Measurements from ENCODE around the gene ARFIP1.

- TF ChIP-seq ZFP36 (IDR thresholded peaks at IDR 0.05; ENCODE audit: low read depth, low read length, partially characterized antibody) (no peak), BRCA1 (IDR thresholded peaks at IDR 0.05) (no peak), BRCA1 (CRISPR knock-in tag; IDR thresholded peaks at IDR 0.05) (no peak), ZNF277 (CRISPR knock-in tag; IDR thresholded peaks at IDR 0.05; ENCODE audit: borderline replicate concordance) (no peak), SREBF2 (CRISPR knock-in tag; IDR thresholded peaks at IDR 0.05) (no peak), STAT5B (CRISPR knock-in tag; IDR thresholded peaks at IDR 0.05) (no peak), FOS (IDR thresholded peaks at IDR 0.05; ENCODE audit: extremely low read depth, insufficient read length) (no peak), PCBP2 (IDR thresholded peaks at IDR 0.05; ENCODE audit: low read depth, low read length, poor library complexity, severe bottlenecking) (no peak), ZBTB7A (IDR thresholded peaks at IDR 0.05; ENCODE audit: borderline replicate concordance, control insufficient read depth, low read depth, low read length) (no peak), FOXK2 (conservative IDR thresholded peaks at IDR 0.05 in 1 of 2, IDR thresholded peaks at IDR 0.05 in 1 of 2; ENCODE audit: low read depth in 2 of 2) (no peak)
- TF ChIP-seq, protein P1, sequence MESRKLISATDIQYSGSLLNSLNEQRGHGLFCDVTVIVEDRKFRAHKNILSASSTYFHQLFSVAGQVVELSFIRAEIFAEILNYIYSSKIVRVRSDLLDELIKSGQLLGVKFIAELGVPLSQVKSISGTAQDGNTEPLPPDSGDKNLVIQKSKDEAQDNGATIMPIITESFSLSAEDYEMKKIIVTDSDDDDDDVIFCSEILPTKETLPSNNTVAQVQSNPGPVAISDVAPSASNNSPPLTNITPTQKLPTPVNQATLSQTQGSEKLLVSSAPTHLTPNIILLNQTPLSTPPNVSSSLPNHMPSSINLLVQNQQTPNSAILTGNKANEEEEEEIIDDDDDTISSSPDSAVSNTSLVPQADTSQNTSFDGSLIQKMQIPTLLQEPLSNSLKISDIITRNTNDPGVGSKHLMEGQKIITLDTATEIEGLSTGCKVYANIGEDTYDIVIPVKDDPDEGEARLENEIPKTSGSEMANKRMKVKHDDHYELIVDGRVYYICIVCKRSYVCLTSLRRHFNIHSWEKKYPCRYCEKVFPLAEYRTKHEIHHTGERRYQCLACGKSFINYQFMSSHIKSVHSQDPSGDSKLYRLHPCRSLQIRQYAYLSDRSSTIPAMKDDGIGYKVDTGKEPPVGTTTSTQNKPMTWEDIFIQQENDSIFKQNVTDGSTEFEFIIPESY (CRISPR knock-in tag; IDR thresholded peaks at IDR 0.05), result no peak
- TF ChIP-seq, protein P2, sequence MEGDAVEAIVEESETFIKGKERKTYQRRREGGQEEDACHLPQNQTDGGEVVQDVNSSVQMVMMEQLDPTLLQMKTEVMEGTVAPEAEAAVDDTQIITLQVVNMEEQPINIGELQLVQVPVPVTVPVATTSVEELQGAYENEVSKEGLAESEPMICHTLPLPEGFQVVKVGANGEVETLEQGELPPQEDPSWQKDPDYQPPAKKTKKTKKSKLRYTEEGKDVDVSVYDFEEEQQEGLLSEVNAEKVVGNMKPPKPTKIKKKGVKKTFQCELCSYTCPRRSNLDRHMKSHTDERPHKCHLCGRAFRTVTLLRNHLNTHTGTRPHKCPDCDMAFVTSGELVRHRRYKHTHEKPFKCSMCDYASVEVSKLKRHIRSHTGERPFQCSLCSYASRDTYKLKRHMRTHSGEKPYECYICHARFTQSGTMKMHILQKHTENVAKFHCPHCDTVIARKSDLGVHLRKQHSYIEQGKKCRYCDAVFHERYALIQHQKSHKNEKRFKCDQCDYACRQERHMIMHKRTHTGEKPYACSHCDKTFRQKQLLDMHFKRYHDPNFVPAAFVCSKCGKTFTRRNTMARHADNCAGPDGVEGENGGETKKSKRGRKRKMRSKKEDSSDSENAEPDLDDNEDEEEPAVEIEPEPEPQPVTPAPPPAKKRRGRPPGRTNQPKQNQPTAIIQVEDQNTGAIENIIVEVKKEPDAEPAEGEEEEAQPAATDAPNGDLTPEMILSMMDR (IDR thresholded peaks at IDR 0.05 in 2 of 3, conservative IDR thresholded peaks at IDR 0.05 in 1 of 3; ENCODE audit: insufficient read depth in 2 of 3, low read depth in 1 of 3, low read length in 3 of 3), result no peak
- TF ChIP-seq, protein P3, sequence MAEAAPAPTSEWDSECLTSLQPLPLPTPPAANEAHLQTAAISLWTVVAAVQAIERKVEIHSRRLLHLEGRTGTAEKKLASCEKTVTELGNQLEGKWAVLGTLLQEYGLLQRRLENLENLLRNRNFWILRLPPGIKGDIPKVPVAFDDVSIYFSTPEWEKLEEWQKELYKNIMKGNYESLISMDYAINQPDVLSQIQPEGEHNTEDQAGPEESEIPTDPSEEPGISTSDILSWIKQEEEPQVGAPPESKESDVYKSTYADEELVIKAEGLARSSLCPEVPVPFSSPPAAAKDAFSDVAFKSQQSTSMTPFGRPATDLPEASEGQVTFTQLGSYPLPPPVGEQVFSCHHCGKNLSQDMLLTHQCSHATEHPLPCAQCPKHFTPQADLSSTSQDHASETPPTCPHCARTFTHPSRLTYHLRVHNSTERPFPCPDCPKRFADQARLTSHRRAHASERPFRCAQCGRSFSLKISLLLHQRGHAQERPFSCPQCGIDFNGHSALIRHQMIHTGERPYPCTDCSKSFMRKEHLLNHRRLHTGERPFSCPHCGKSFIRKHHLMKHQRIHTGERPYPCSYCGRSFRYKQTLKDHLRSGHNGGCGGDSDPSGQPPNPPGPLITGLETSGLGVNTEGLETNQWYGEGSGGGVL (CRISPR knock-in tag; IDR thresholded peaks at IDR 0.05), result no peak
- TF ChIP-seq, protein P4, sequence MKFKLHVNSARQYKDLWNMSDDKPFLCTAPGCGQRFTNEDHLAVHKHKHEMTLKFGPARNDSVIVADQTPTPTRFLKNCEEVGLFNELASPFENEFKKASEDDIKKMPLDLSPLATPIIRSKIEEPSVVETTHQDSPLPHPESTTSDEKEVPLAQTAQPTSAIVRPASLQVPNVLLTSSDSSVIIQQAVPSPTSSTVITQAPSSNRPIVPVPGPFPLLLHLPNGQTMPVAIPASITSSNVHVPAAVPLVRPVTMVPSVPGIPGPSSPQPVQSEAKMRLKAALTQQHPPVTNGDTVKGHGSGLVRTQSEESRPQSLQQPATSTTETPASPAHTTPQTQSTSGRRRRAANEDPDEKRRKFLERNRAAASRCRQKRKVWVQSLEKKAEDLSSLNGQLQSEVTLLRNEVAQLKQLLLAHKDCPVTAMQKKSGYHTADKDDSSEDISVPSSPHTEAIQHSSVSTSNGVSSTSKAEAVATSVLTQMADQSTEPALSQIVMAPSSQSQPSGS (CRISPR knock-in tag; IDR thresholded peaks at IDR 0.05), result no peak
Measured at GRCh38 chr4:152777488-152777887, 2.3 kb upstream of the ARFIP1 start.
